NCI-H2081 treated with DMSO at 0.1 percent for 48 hours (cell line): ENCODE results near the gene ARG1.
A peak's percentile ranks its signal among the peaks of the same experiment; 100 is the strongest.

ENCODE experiments used
- DNase-seq: peaks from one replicate; lab custom pipeline; 2025; lab: John Stamatoyannopoulos, UW

ARG1 gene

DNA sequence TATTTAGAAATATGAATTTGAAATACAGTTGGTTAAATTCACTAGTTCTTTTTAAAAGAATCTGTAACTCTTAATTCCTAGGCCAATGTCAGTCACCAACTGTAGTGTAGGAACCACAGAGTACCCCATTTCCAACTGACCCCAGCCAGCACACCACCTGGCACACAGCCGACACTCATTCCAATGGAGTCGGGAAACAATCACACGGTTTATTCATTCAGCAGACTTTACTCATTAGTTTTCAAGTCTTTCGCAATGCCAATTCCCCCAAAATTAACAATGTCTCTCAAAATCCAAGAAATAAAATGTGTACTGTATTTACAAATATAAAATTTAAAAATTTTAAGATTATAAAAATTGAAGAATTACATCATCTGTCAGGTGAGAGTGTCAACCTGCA, 13.5 kb downstream of the ARG1 start:
- DNase-seq: no peak

DNA sequence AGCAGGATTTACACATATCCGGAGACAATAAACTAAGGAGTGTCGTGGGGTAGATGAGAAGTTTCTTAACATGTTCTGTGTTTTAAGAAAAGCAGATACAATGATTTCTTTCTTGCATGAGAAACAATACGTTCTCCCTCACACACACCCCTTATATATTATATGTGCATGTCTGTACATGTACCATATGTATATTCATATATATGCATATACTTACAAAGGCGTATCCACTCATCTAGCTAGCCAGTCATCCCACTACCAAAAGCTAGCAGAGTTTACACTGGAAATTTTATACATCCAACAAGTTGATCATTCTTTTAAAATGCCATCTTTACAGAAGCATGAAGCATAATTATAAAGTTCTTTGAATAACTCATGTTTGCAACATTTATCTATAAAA, 14.9 kb downstream of the ARG1 start:
- no peak for DNase-seq

DNA sequence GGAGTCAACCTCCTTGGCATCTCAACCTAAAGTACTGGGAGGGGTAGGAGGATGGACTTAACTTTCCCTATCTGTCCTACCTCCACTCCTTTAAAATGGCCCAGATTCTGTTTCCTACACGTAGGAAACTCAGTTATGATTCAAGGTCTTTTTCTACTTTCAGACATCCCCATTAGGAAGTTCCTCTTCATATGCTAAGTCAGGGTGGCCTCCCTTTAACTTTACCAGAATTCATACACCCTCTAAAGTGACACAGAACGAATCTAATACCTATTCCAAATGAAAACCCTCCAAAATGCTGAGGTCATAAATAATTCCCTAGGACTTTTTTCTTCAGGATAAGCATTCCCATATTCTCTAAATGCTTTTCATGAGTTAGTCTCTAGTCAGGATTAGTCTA, 15.6 kb downstream of the ARG1 start:
- DNase-seq: no peak

DNA sequence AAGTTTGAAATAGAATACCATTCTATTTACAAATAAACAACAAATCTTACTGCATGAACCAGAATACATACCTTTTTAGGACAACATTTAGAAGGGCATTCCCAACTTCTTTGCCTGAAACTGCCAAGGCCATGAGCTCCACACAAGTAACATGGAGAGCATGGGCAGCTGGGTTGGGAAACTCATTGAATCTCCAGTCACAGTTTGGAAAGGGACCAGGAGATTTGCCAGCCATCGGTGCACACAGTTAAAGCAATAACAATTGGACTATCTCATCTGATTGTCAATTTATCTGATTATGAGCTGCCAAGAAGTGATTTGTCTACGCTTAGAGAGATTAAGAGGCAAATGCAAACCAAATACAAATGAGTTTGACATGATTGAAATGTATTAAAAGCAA, 19.9 kb downstream of the ARG1 start:
- no peak for DNase-seq

DNA sequence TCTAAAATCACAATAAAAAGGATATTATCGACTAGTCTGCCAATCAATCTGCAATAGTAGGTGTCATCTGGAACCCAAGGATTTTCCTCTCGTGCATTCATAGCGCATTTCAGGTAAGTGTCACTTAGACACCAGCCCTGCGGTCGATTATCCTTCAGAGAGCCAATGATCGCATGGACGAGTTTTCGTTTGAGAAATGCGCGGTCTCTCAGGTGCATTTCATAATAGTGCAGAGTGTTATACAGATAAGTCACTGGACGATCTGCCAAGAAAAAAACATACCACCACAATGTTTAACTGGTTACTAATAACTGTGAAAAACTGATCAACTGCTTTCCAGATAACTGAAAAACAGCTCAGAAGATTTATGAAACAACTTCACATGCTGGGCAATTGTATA, 21.0 kb downstream of the ARG1 start:
- DNase-seq: no peak

DNA sequence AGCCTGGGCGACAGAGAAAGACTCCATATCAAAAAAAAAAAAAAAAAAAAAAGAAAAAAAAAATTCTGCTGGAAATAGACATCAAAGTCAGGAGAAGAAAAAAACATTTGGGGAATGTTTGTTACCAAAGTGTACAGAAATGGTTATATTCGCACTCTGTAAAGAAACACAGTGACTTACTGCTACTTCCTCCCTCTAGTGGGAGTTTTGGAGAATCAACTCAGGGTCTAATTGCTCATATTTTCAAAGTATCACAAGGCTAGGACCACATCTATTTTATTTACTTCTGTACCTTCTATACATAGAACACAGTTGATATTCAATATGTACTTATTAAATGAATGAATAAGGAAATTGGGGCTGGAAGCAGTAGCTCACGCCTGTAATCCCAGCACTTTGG, 24.4 kb downstream of the ARG1 start:
- DNase-seq: no peak

DNA sequence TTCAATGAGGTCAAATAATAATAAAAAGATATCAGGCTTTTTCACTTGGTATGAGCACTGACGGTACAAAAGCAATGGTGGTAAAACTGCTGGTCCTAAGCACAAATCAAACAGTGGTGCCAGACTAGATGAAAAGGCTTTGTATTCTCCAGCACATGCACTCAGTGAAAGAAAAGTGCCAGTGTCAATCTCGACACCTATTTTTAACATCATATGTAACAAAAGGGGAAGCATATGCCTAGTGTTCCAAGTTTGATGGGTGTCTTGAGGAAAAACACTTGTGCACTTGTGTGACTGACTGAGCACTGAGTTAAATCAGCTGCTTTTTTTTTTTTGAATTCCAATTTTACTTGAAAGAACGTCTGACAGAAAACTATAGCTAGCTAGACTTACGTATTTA, 27.7 kb downstream of the ARG1 start:
- no peak for DNase-seq

DNA sequence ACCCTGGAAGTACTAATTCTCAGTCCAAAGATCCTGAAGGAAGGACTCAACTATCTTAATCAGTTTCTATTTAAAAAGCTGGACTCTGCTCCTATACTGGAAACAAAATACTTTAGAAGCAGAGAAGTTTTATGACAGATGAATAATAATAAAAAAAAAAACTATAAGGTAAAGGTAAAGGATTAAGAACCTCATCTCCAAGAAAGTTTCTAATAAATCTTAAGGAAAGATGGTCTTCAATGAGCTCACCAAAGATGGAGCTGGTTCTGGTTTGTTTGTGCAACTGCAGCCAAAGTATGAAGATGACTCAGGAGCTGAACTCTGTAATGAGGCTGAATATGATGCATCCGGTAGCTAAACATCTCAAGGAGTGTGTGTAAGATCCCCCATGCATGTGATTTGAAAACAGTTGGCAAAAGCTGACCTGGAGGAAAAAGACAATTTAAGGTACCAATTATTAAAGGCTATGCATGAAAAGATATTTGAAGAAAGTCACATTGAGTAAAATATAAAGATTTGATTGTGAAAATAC, 29.8 kb downstream of the ARG1 start:
- no peak for DNase-seq

DNA sequence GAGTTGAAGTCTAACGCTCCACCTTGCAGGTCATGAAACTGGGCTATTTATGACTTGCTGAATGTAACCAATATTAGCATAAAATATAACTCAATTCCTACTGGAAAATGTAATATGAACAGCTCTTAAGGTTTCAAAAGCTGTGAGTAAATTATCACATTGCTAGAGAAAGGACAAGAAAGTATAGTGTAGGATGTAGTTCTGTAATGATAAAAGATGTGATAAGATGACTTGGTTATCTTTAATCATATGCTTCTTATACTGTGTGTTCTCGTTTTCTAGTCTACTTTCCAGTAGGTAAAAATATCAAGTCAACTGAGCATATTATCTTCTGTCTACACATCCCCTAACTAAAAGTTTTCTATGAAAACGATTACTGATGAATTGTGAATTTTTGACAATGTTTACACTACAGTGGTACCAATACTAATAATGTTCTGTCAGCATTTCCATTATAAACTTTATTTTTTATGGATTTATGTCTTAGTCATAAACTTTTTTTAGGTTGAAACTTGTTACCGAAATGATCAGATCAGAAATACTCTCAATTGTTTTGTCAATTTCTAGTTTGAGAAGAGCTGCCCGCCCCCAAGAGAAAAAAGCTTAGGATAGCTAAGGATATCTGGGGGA, 40.4 kb downstream of the ARG1 start:
- no peak for DNase-seq

DNA sequence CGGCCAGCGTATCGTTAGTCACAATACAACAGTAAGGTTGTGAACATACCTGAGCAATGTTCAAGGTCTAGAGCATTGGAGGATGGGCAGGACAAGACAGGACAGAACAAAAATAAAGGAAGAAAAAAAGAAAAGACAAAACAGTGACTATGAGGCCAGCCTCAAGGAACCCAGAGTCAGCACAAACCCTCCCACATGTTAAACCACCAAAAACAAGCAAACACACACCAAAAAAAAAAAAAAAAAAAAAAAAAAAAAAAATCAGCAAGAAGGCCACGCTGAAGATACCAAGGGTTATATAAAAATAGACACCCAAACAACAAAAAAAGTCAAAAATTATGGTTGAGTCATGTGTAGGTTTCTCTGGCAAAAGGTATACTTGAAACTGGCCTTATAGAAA, 42.2 kb downstream of the ARG1 start:
- no peak for DNase-seq

DNA sequence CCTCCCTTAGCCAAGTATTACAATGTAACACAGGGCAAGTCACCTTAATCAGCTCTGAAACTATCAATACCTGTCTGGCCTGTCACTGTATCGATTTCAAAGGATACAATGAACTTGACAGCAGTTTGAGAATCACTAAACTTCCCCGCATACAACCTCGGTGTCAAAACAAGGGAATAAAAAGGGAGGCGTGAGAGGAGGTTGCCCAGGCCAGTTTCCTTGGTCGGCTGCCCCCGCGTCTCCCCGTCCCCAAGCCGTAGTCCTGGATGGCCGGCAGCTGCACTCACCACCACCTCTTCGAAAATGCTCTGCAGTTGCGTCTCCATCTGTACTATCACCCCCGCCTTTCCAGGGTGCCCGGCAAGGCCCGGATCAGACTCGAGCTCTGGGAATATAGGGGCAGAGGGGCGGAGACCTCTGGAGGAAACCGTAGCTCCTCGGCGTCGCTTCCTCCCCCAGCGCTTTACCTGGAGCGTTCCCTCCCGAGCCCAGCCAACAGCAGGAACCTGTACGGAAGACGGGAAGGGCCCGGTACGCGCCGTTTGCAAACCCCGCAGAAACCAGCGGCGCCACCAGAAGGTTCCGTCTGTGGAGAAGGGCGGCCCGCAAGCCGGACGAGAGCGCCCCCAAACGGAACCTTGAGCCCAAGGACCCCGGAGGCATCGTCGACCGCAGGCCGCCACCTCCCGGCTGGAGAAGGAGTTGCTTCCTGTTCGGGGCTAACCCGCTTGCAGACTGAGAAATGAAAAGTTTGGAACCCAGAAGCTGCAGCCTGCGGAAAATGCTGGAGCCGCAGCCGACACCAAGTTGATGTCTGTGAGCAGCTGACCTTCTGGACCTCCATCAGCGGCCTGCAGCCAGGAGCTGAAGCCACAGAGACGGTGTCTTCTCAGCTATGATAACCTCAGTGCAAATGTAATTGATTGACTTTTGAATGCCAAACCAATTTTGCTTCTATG, 55.0 kb downstream of the ARG1 start, which contains the start of gene MED23:
TSS of gene MED23 (minus strand) at position 519 of the 959 bp plus-strand sequence. CDS start at position 326, 193 bp downstream.
- peak; percentile 67 for DNase-seq

DNA sequence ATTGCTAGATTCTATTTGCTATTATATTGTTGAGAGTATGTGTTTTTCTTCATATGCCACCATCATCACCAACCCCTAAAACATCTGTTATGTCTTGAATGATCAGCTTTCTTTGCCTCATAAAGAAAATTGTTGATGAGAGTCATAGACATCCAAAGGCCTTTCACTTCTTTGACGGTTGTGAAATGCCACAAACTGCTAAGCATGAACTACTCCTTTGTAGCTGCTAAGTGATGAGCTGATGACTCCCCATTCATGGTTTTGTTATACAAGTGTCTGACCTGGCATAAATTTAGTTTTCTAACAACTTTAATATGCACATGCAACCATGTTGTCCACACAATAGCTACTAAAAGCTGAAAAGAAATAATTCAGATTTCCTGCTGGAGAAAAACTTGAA, 55.7 kb downstream of the ARG1 start:
- no peak for DNase-seq

DNA sequence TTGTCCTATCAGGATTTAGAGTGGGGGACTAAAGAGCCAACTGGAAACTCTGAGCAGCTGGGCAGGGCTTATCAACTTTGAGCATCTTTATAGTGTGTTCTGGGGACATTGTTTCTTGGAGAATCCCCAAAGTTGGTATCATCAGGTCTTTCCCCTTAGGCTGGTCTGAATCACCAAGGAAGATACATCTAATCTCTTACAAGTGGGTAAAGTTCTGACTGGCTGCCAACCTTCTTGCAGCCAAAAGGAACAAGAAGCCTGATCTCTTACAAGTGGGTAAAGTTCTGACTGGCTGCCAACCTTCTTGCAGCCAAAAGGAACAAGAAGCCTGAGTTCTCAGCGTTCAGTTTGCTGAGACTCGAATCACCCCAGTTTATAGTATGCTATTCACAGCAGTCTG, 56.6 kb downstream of the ARG1 start:
- no peak for DNase-seq

DNA sequence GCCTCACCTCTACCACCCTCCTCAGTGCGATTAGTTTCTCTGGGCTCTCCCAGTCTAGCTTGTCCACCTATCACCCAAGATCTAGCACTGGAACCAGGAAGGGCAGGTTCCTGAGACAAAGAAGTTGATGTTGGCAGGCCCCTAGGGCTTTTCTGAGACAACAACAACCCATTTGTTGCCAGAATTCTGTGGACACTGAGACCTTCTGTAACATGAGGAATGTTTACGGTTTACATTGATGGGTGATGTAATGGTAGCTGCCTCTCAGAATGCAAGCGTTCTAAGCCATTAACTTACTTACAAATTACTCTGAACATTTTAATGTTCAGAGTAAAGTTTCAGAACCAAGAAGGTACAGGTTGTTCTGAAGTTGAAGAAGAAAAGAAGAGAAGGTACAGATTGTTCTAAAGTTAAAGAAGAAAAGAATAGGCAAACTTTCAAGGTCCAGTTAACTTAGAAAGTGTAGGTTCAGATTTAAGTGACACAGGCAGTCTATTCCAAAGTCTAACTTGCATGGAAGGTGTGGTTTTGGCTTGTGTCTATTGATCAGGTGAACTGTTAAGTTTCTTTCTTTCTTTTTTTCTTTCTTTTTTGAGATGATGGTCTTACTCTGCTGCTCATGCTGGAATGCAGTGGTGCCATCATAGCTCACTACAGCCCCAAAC, 58.7 kb downstream of the ARG1 start:
- DNase-seq: no peak
